A673 (cell line): ENCODE results near the gene CCDC196.
"Not testable (repeated sequence)": the region's sequence is repeated elsewhere in the genome, so short reads cannot be mapped to it uniquely, and the experiment has no call there.

ENCODE experiments used
- EZH2 ChIP-seq: fragments of 200-600 bp; sonication (generic); IDR thresholded peaks from 2 replicates; pipeline ENCODE4 v1.6.1; 2017; ENCODE audit warnings: borderline replicate concordance, low read depth, mild to moderate bottlenecking, mixed read lengths, antibody characterized with exemption, low read length; ENCODE audit not compliant: poor library complexity, severe bottlenecking
- TF ChIP-seq, protein P1 (sequence below): fragments of 300-800, 200-600 bp; sonication (generic); conservative IDR thresholded peaks from 2 replicates; pipeline ENCODE4 v1.5.1; 2017; ENCODE audit warnings: low read depth, mild to moderate bottlenecking, antibody characterized with exemption, low read length, moderate library complexity, mixed read lengths

DNA sequence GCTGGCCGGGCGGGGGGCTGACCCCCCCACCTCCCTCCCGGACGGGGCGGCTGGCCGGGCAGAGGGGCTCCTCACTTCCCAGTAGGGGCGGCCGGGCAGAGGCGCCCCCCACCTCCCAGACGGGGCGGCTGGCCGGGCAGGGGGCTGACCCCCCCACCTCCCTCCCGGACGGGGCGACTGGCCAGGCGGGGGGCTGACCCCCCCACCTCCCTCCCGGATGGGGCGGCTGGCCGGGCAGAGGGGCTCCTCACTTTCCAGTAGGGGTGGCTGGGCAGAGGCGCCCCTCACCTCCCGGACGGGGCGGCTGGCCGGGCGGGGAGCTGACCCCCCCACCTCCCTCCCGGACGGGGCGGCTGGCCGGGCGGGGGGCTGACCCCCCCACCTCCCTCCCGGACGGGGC is 59.0 kb downstream of the CCDC196 start:
- TF ChIP-seq, protein P1, sequence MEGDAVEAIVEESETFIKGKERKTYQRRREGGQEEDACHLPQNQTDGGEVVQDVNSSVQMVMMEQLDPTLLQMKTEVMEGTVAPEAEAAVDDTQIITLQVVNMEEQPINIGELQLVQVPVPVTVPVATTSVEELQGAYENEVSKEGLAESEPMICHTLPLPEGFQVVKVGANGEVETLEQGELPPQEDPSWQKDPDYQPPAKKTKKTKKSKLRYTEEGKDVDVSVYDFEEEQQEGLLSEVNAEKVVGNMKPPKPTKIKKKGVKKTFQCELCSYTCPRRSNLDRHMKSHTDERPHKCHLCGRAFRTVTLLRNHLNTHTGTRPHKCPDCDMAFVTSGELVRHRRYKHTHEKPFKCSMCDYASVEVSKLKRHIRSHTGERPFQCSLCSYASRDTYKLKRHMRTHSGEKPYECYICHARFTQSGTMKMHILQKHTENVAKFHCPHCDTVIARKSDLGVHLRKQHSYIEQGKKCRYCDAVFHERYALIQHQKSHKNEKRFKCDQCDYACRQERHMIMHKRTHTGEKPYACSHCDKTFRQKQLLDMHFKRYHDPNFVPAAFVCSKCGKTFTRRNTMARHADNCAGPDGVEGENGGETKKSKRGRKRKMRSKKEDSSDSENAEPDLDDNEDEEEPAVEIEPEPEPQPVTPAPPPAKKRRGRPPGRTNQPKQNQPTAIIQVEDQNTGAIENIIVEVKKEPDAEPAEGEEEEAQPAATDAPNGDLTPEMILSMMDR = not testable (repeated sequence)
- TF ChIP-seq EZH2 = not testable (repeated sequence)
